ENCODE measurements around the gene SF1.

DNA sequence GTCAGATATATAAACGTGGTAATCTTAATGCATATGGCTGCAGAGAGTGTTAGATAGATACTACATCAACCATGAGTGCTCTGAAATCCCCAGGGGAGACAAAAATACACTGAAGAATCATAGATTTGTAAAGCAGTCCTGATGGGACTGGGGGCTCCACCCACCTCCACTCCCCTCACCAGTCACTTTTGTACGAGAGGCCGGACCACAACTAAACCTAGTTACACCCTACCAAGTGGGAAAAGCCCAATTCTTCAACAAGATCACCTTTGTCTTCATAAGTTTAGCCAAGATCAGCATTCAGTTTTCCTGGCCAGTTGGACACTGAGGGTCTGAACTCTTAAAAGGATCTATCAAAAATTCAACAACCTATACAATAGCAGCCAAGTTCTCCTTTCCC, 1.5 kb downstream of the SF1 start:
- TF ChIP-seq CTCF (IDR thresholded peaks at IDR 0.05) (no peak), POLR2A (IDR thresholded peaks at IDR 0.05) (no peak)

All from vagina (tissue), 2 donors.